GM12878 (cell line): Measurements from ENCODE around the gene CA5A. TPM values are rescaled to one million over a fixed set of nuclear protein-coding genes. Genes with fewer than 3 reads are reported as not detected.

ENCODE experiments used
- ATAC-seq: fragments of 200-7000 bp; cut with Tn5 transposase; 3 replicates; pipeline ENCODE4 v1.9.1; 2020; ENCODE audit warnings: mild to moderate bottlenecking, moderate library complexity
- BruUV-seq: library from RNA; stranded (reverse); fragments of 400-500 nt; replicated peaks from 2 replicates; lab custom pipeline; 2021; lab: Mats Ljungman, UMichigan
- CTCF ChIA-PET: fragments of 300-600 bp; sonication (Branson Sonifier 250); formaldehyde crosslinking; extraction: SDS; loops from one replicate; lab custom pipeline; 2021; ENCODE audit warnings: inconsistent platforms; lab: Yijun Ruan, JAX
- POLR2A ChIA-PET: fragments of 350-600 bp; formaldehyde crosslinking; extraction: SDS; loops from one replicate; lab custom pipeline; 2021; ENCODE audit warnings: inconsistent platforms; lab: Charles Lee
- RAD21 ChIA-PET: fragments of 300-600 bp; sonication (Branson Sonifier 250); formaldehyde crosslinking; loops from one replicate; lab custom pipeline; 2023; ENCODE audit warnings: antibody characterized with exemption; ENCODE audit not compliant: unreplicated experiment; lab: Charles Lee
- SMC1A ChIA-PET: fragments of 300-600 bp; sonication (Branson Sonifier 250); formaldehyde crosslinking; loops from one replicate; lab custom pipeline; 2023; ENCODE audit not compliant: unreplicated experiment, uncharacterized antibody; lab: Charles Lee
- DNase-seq: peaks from one replicate; pipeline ENCODE4 v3.0.0-alpha.2; 2011; ENCODE audit warnings: low read depth, low spot score
- FAIRE-seq: peaks from 3 replicates; lab custom pipeline; 2011; peaks lifted over from hg19 to GRCh38; lab: Jason Lieb, UNC
- H2AFZ ChIP-seq: 2 replicates; pipeline ENCODE4 v1.6.0; 2011; ENCODE audit warnings: low read depth, low read length, control low read depth; ENCODE audit not compliant: control insufficient read depth
- H3K27ac ChIP-seq: 2 replicates; pipeline ENCODE4 v1.5.1; 2011; ENCODE audit warnings: control low read depth; ENCODE audit not compliant: control insufficient read depth, insufficient read depth
- H3K27me3 ChIP-seq, 2 experiments: replicated peaks in 1 of 2; 2 replicates each; pipeline versions ENCODE4 v1.6.0 to v1.6.1; 2011; ENCODE audit warnings: low read length in 1 of 2; ENCODE audit not compliant: control insufficient read depth in 2 of 2, insufficient read depth in 2 of 2
- H3K36me3 ChIP-seq, 2 experiments: 2 replicates each; pipeline ENCODE4 v1.5.1; 2011; ENCODE audit warnings: low read length in 1 of 2; ENCODE audit not compliant: control insufficient read depth in 2 of 2, insufficient read depth in 2 of 2
- H3K4me1 ChIP-seq: 2 replicates; pipeline ENCODE4 v1.6.1; 2011; ENCODE audit warnings: mild to moderate bottlenecking, low read length, moderate library complexity, mixed read lengths; ENCODE audit not compliant: control insufficient read depth, insufficient read depth
- H3K4me2 ChIP-seq: 2 replicates; pipeline ENCODE4 v1.6.0; 2011; ENCODE audit warnings: control low read depth; ENCODE audit not compliant: control insufficient read depth, insufficient read depth
- H3K4me3 ChIP-seq: fragments of 200-600 bp; sonication (generic); 2 replicates; pipeline ENCODE4 v1.5.1; 2016
- H3K79me2 ChIP-seq: 2 replicates; pipeline ENCODE4 v1.6.0; 2011; ENCODE audit warnings: low read length; ENCODE audit not compliant: control insufficient read depth, insufficient read depth
- H3K9ac ChIP-seq: 2 replicates; pipeline ENCODE4 v1.8.0; 2011; ENCODE audit warnings: low read length, control low read depth, mixed read lengths; ENCODE audit not compliant: control insufficient read depth, insufficient read depth
- H3K9me3 ChIP-seq: replicated peaks from 3 replicates; pipeline ENCODE4 v1.5.1; 2011; ENCODE audit warnings: mild to moderate bottlenecking, low read length; ENCODE audit not compliant: control insufficient read depth, insufficient read depth
- H4K20me1 ChIP-seq: 2 replicates; pipeline ENCODE4 v1.6.0; 2011; ENCODE audit not compliant: control insufficient read depth, insufficient read depth
- CEBPB ChIP-seq, 2 experiments: fragments of 150-350 bp in 1 of 2; IDR thresholded peaks; 2 replicates each; pipeline ENCODE4 v1.6.1; 2012 to 2014; ENCODE audit warnings: low read depth in 2 of 2, low read length in 2 of 2, borderline replicate concordance in 1 of 2, inconsistent platforms in 1 of 2
- CREB1 ChIP-seq: IDR thresholded peaks from 2 replicates; pipeline ENCODE4 v1.6.1; 2012; ENCODE audit warnings: low read depth, mild to moderate bottlenecking, inconsistent platforms
- IKZF2 ChIP-seq, 2 experiments: fragments of 450-650 bp; IDR thresholded peaks; 2 replicates each; pipeline ENCODE4 v1.6.1; 2017; ENCODE audit warnings: mild to moderate bottlenecking in 2 of 2, moderate library complexity in 2 of 2
- STAT1 ChIP-seq: fragments of 450-650 bp; conservative IDR thresholded peaks from 2 replicates; pipeline ENCODE4 v1.6.1; 2014; ENCODE audit warnings: antibody characterized with exemption, mild to moderate bottlenecking
- SUZ12 ChIP-seq: fragments of 200-600 bp; sonication (generic); IDR thresholded peaks from one replicate; pipeline ENCODE4 v1.6.1; 2018; ENCODE audit warnings: antibody characterized with exemption, mild to moderate bottlenecking; ENCODE audit not compliant: unreplicated experiment
- TBL1XR1 ChIP-seq: IDR thresholded peaks from 2 replicates; pipeline ENCODE4 v1.6.1; 2012; ENCODE audit warnings: low read depth, low read length, improper control_type of control experiment
- TCF7 ChIP-seq: IDR thresholded peaks from 2 replicates; pipeline ENCODE4 v1.6.1; 2014; ENCODE audit warnings: antibody characterized with exemption, borderline replicate concordance
- WGBS: methylation state at CpG from one replicate; pipeline ENCODE4 v1.1.6; 2016; ENCODE audit warnings: low lambda C conversion rate; ENCODE audit not compliant: insufficient replicate concordance, insufficient coverage; ENCODE audit errors: missing lambda C conversion rate; 5-methylcytosine and 5-hydroxymethylcytosine counted together
- in situ Hi-C: fragments of 300-500 bp; cut with MboI; formaldehyde crosslinking; loops from 9 replicates; pipeline ENCODE4 v1.14.3; 2018; ENCODE audit warnings: mixed read lengths
- intact Hi-C: fragments of 100-400 bp; cut with micrococcal nuclease; formaldehyde crosslinking; loops from one replicate; pipeline ENCODE4 v1.14.2; 2022; ENCODE audit not compliant: unreplicated experiment
- polyA plus RNA-seq, 11 experiments: library from polyadenylated mRNA; depleted of rRNA in 4 of 11; unstranded in 6 of 11; stranded (reverse) in 5 of 11; fragments of >200 nt; fragmentation: Nextera tagmentation in 4 of 11; fragmentation: Illumina TruSeq in 1 of 11; extraction: Ambion mirVana in 4 of 11; extraction: Trizol in 1 of 11; gene quantifications; 1 replicate in 1 of 11; 2 replicates in 10 of 11; pipeline versions ENCODE4 v1.2.1 to v1.2.3, GENCODE V29; 2011 to 2016; ENCODE audit warnings: inconsistent platforms in 2 of 11, missing spikeins in 2 of 11, low read depth in 1 of 11
- total RNA-seq, 4 experiments: library from RNA; depleted of rRNA in 3 of 4; stranded (reverse); fragments of >200 nt in 3 of 4; fragmentation: Illumina TruSeq in 1 of 4; extraction: Trizol in 1 of 4; gene quantifications; 2 replicates each; pipeline versions ENCODE4 v1.2.1 to v1.2.3, GENCODE V29; 2013 to 2021
- TF ChIP-seq, protein P1 (sequence below): IDR thresholded peaks from 2 replicates; pipeline ENCODE4 v1.6.1; 2012; ENCODE audit warnings: low read depth, low read length, improper control_type of control experiment

CA5A gene
- total and polyA plus RNA-seq, 10 of the 15 experiments (the other 5 are each of a cell fraction or from before 2014, with no cell fraction given): not detected

DNA sequence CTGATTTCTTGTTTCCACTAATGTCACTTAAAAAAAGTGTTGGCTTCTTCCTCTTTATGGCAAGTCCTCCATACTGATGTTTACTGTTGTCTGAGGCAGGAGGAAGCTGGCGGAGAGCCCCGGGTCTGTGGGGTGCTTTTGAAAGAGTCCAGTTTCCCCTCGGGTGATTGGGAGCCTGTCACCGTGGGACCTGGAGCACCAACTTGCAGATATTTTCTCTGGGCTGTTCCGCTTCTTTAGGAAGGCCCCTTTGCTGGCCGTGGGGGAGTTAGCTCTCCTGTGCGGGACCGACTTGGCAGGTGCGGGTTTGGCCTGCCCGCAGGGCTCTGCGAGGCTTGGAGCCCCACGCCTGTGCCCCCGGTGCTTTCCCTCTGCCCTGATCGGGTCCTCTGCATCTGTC is 18.0 kb upstream of the CA5A start:
- ChIA-PET POLR2A (interaction anchor here (1.4 kb wide), 1 partner anchor 29 kb away, joined by 3 read pairs; no protein-coding TSS in a partner anchor), RAD21 (interaction anchor here (1.2 kb wide), 1 partner anchor 176 kb away, joined by 5 read pairs; no protein-coding TSS in a partner anchor), CTCF (interaction anchor here (1.6 kb wide), 1 partner anchor 17 kb away, joined by 3 read pairs; no protein-coding TSS in a partner anchor), SMC1A (no interaction called here)
- FAIRE-seq (no peak), ATAC-seq (no peak), DNase-seq (no peak)
- H3K9ac ChIP-seq: 0 out of 2 replicates have a peak overlapping the region, but pooled peaks have one; percentile 1
- BruUV-seq: no TSS peak
- H3K27ac ChIP-seq: no peak overlapping the region; the same call in 1 of the 2 replicates
- in situ Hi-C loops (loop anchor here (25.0 kb wide), 1 partner anchor 483 kb away; no protein-coding TSS in a partner anchor), intact Hi-C loops (loop anchor here (5.0 to 10.0 kb wide), 2 partner anchors 90 to 177 kb away; no protein-coding TSS in a partner anchor)
- H3K4me3 ChIP-seq: no peak overlapping the region
- 0 out of 2 replicates have a peak overlapping the region, but pooled peaks have one; percentile 39 for H3K4me2 ChIP-seq
- H4K20me1 ChIP-seq: no peaks in the 10 kb centered on the region
- H3K27me3 ChIP-seq: no peaks in the 10 kb centered on the region
- TF ChIP-seq TCF7 (no peak), SUZ12 (no peak), IKZF2 (IDR thresholded peaks at IDR 0.05) (no peak), STAT1 (no peak), CREB1 (no peak), TBL1XR1 (no peak), CEBPB (IDR thresholded peaks at IDR 0.05; ENCODE audit: borderline replicate concordance in 1 of 2, low read depth in 2 of 2, low read length in 2 of 2) (no peak)
- TF ChIP-seq, protein P1, sequence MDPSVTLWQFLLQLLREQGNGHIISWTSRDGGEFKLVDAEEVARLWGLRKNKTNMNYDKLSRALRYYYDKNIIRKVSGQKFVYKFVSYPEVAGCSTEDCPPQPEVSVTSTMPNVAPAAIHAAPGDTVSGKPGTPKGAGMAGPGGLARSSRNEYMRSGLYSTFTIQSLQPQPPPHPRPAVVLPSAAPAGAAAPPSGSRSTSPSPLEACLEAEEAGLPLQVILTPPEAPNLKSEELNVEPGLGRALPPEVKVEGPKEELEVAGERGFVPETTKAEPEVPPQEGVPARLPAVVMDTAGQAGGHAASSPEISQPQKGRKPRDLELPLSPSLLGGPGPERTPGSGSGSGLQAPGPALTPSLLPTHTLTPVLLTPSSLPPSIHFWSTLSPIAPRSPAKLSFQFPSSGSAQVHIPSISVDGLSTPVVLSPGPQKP: no peak
- H3K79me2 ChIP-seq: peaks cover 73% of the 10 kb centered on the region
- peaks cover 0 to 8% of the 10 kb centered on the region in 2 experiments; a peak in 2 of 4 replicates for H3K36me3 ChIP-seq
- H3K9me3 ChIP-seq: no peaks in the 10 kb centered on the region
- 80% methylated on average over 14 of the region's 14 CpGs for WGBS
- no peak overlapping the region for H2AFZ ChIP-seq
- H3K4me1 ChIP-seq: peaks cover 23% of the 10 kb centered on the region
